ENCODE measurements around the gene FAM131C.
A peak's percentile ranks its signal among the peaks of the same experiment; 100 is the strongest.
"Not testable (repeated sequence)": the region's sequence is repeated elsewhere in the genome, so short reads cannot be mapped to it uniquely, and the experiment has no call there.

FAM131C gene

GRCh38 chr1:16073490-16074119 lies at the start of gene FAM131C:
FAM131C (minus strand) TSS chr1:16073651; CDS start chr1:16073442, 209 bp downstream.
- DNase-seq, result peak in 1 of 2 donors; percentile 45

DNA sequence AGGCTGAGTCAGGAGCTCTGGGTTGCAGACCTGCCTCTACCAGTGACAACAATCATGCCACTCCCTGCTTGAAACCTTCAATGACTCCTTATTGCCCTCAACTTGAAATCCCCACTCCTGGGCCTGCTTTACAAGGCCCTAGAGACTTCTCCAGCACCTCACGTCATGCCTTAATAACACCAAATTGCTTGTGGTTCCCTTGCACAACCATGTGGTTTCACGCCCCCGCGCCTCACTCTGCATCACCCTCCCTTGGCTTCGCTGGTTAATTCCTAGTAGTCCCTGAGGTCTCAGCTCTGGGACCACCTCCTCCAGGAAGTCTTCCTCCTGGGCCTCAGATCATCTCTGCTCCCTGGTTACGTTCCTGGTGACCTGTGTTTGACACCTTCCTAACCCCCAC lies 49.5 kb upstream of the FAM131C start:
- DNase-seq, result peak in 1 of 2 donors; percentile 42

GRCh38 chr1:16122350-16122881 lies 49.0 kb upstream of the FAM131C start:
- DNase-seq, result no peak

DNA sequence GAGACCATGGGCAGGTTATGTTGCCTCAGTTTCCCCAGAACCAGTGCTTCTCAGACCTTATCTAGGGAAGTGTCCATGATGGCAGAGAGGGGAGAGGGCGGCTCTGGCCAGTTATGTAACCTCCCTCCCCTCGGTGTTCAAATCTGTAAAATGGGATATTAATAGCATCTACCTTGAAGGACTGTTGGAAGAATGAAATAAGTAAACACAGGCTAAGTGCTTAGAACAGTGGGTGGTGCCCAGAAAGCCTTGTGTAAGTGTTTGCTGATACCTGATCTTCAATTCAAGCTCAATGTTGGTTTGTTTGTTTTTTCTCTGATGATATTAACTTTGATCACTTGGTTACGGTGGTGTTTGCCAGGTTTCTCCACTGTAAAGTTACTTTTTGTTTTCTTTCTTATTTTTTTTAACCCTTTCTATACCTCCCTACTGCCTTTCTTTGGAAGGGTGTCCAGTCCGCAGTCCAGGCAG lies 47.5 kb upstream of the FAM131C start:
- DNase-seq, result no peak

- no peak for DNase-seq
Observed at GRCh38 chr1:16120407-16120806, 47.0 kb upstream of the FAM131C start.

DNA sequence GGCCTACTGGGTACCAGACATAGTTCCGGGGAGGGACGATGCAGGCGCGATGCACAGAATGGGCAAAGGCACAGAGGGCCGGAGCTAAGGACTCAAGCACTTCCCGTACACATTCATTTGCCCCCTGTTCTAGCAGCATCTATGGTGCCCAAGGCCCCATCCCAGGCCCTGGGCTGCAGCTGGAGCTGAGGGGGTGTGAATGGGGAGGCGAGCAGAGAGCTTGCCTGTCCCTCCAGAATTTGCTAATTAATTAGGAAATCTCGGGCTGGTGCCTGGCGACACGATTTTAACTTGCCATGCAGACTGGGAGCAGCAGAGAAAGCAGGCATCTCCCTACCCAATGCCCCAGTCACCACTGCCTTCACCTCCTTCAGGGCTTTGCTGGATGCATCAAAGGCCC lies 46.5 kb upstream of the FAM131C start:
- no peak for DNase-seq

DNA sequence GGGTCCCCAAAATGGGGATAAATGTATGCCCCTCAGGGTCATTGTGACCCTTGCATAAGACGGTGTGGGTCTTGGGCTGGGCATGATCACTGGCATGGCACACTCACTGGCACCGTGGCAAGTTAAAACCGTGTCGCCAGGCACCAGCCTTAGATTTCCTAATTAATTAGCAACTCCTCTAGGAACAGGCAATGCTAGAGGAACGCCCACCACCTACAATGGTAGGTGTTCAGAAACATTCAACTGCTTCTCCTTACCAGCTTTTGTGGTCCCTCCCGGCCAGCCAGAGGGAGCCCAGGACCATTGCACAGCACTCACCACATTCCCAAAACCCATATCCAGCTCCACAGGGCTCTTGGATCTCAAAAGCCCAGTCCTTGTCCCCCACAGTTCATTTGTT lies 46.1 kb upstream of the FAM131C start:
- DNase-seq, result no peak

GRCh38 chr1:16118706-16119105 lies 45.3 kb upstream of the FAM131C start:
- no peak for DNase-seq

GRCh38 chr1:16117936-16118335 lies 44.5 kb upstream of the FAM131C start:
- no peak for DNase-seq

GRCh38 chr1:16117369-16117768 lies 43.9 kb upstream of the FAM131C start:
- no peak for DNase-seq

DNA sequence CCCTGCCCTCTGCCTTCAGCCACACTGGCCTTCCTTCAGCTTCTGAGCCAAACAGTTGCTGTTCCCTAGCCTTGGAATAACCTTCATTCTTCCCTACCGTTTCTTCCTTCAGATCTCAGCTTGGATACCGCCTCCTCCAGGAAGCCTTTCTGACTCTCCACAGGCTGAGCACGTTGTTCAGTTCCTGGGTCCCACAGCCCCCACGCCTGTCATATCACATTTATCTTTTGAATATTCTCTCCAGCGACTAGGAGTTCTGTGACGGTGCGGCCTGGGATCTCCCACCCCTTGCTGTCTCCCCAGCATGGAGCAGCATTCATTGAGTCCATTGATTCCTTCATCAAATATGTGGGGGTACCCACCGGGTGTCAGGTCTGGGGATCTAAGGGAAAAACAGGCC lies 43.2 kb upstream of the FAM131C start:
- DNase-seq, result no peak

- DNase-seq, result no peak
Observed at GRCh38 chr1:16116002-16116401, 42.6 kb upstream of the FAM131C start.

DNA sequence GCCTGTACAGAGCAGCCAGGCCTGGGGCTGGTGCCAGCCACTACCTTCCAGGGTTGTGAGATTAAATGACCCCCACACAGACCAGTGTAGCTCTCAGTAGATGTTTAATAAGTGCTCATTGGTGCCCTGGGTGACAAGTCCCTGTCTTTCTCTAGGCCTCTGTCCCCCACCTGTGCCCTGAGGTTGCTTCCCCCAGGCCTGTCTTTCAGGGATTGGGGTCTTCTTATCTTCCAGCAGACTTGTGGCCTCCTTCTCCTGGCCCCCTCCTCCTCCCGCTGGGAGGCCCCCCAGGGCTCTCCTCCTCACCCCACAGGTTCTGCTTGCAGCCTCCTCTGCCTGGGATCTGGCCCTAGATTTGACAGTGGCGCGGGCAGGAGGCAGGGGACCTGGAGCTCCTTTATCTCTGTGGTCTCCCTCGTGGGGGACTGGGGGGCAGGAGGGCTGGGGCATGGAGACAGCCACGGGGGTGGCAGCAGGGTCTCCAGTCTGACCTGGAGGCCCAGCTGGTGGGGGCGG lies 42.1 kb upstream of the FAM131C start:
- no peak for DNase-seq

DNA sequence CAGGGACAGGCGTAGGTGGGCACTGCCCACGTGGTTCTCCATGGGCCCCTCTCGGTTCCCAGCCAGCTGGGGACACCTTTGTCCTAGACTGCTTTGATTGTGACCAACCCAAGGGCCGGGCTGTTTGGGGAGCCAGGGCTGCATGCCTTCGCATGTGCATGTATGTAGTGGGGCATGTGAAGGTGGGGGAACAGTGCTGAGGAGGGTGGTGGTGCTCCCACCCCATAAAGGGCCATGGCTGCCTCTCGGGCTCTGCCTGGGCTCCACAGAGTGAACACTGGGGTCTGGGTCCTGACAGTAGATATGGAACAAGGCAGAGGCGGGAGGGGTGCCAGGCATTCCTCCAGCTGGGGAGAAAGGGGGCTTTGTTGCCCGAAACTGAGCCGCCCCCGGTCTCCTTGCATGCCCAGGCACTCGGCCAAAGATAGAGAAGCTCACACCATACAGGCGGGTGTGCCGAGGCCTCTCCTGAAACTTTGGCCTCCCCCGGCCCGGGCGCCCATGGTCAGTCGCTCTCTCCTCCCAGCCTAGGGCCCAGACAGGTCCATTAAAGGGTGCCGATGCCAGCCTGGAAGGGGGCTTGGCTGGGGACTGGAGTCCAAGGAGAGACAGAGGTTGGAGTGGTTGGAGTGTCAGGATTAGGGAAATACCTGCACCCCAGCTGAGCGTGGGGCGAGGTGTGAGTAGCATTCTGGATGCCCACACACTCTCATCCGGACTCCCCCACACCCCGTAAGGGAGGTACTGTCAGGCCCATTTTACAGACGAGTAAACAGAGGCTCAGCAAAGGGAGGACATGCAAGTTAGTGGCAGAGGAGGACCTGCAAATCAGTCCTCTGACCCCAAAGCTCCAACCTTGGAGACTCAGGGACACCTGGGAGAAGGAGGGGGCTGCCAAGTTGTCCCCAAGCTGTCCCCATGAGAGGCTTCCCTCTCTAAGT lies 41.3 kb upstream of the FAM131C start:
- DNase-seq, result no peak

DNA sequence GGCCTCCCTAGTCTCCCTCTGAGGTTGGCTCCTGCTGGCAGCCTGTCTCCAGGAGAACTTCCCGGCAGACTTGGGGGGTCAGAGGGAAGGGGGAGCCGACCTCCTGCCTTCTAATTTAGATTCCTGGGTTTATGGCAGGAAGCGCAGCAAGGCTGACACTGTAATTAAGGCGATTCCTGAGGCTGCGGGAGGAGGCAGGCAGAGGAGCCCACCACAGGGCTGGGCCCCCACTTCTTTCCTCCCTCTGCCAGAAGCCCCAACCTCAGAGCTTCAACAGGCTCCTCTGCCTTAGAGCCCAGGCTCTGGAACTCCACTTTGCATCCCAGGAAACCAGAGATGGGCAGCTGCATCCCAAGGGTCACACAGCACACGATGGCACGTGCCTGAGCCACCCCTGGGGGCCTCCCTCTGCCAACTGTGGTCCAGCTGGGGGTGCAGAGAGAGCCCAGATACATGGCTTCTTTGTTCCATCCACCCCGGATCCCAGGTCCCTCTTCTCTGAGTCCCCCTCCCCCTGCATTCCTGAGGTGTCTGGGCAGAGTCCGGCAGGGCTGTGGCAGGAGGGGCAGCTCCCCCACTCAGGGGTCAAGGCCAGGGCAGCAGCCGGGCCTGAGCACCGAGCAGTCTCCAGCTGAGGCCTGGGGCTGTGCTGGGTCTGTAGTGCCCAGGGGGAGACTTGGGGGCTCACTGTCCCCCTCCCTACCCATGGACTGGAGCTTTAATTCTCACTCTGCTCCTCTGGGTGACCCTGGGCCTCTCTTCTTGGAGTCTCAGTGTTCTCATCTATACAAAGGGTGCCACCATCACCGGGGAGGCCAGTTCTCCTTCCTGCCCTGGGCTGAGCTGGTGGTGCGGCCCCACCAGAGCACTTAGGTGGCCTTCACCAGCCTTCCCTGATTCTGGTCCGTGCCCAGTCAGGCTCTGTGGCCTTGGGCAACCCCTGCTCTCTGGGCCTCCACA lies 39.4 kb upstream of the FAM131C start:
- DNase-seq, result no peak

- DNase-seq, result no peak
Observed at GRCh38 chr1:16111771-16112595, 38.5 kb upstream of the FAM131C start.

DNA sequence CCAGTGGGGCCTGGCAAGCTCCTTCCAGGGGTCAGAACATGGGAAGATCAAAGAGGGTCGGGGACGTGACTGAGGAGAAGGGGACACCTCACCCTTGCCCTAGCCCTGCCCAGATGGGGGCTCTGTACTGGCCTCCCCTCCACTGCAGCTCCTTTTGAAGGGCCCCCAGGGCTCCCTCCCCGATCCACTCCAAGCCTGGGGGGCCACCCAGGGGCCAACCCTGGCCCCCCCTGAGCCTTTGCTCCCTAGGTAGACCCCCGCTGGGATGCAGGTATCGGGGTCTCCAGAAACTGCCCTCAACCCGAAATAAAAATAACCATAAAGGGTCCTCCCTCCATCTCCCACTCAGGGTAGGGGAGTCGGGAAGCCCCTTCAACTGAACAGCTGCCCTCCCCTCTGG lies 37.4 kb upstream of the FAM131C start:
- no peak for DNase-seq

GRCh38 chr1:16110456-16110855 lies 37.0 kb upstream of the FAM131C start:
- DNase-seq, result no peak

- no peak for DNase-seq
Observed at GRCh38 chr1:16109571-16109970, 36.1 kb upstream of the FAM131C start.

- DNase-seq, result not testable (repeated sequence)
Observed at GRCh38 chr1:16107039-16107438, 33.6 kb upstream of the FAM131C start.

- DNase-seq, result no peak
Observed at GRCh38 chr1:16101623-16102022, 28.2 kb upstream of the FAM131C start.

Measured in CD4-positive, alpha-beta T cell treated with Interferon alpha-2 for 1 hour (primary cell).